ENCODE measurements around the gene ADCY5. TPM values are rescaled to one million over a fixed set of nuclear protein-coding genes. Genes with fewer than 3 reads are reported as not detected.
A peak's percentile ranks its signal among the peaks of the same experiment; 100 is the strongest.

Gene ADCY5
- total RNA-seq, 1 experiment from 2014 or later, result 0.49 TPM

DNA sequence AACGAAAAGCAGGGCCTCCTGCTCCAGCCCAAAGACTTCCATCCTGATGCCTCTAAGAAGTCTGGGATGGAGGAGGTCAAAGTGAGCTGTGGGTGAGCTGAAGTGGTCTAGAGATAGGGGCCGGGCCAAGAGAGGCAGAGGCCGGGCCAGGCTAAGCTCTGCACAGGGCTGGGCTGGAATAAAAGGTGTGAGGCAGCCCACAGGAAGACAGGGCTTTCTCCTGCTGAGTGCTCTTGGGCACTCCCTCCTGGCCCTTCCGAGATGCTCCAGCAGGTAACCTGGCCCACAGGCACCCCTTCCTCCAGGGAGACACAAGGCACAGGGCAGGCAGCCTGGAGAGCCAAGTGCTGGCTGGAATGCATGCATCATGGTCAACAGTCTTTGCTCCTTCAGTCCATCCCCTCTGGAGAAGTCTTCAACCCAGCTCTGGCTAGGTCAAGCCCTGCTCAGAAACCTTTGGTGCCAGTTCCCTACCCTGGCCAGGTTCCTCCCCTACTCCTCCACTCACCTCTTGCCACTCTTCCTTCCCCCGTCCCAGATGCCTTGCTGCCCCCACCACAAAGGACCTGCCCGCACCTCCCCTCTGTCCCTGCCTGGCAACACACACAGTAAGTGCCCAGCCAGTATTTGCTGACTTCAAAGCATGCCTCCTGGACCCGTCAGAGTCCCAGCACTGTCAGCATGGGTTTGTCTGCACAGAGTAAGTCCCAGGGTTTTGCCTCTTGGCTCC lies 153.6 kb downstream of the ADCY5 start:
- no peak overlapping the region for H3K4me2 ChIP-seq (ENCODE audit: low read length)
- no TSS peak for BruUV-seq (replicated peaks)
- ChIA-PET CTCF (no interaction called here), RAD21 (ENCODE audit: low non-redundant PET in 1 of 2, low total read pairs in 2 of 2, uncharacterized antibody in 2 of 2, unreplicated experiment in 2 of 2) (no interaction called here), POLR2A (no interaction called here)
- no peaks in the 10 kb centered on the region for H3K4me1 ChIP-seq (ENCODE audit: control insufficient read depth in 1 of 2, insufficient read depth in 2 of 2, low read length in 2 of 2)
- no peaks in the 10 kb centered on the region for H3K36me3 ChIP-seq (ENCODE audit: control insufficient read depth in 1 of 2, insufficient read depth in 2 of 2, low read length in 2 of 2)
- H3K9me2 ChIP-seq (ENCODE audit: insufficient read depth), result no peaks in the 10 kb centered on the region
- no peak overlapping the region for H2AFZ ChIP-seq (ENCODE audit: low read depth, low read length, poor library complexity, severe bottlenecking)
- H3K9ac ChIP-seq (ENCODE audit: low read length), result no peak overlapping the region
- ATAC-seq (peak; percentile 50), DNase-seq (ENCODE audit: low read depth, low spot score) (no peak)
- H3K9me3 ChIP-seq (ENCODE audit: control insufficient read depth in 1 of 2, insufficient read depth in 1 of 2, low read depth in 1 of 2, low read length in 2 of 2), result no peaks in the 10 kb centered on the region
- H3K27ac ChIP-seq (ENCODE audit: low read depth, low read length), result no peak overlapping the region
- H4K20me1 ChIP-seq (ENCODE audit: insufficient read depth), result no peaks in the 10 kb centered on the region
- peaks cover 17% of the 10 kb centered on the region; the same call in 1 of the 2 replicates for H3K27me3 ChIP-seq (ENCODE audit: insufficient read depth, low read length)
- intact Hi-C loops (cut with micrococcal nuclease), result no loop called here
- no peak overlapping the region for H3K4me3 ChIP-seq (replicated peaks in 1 of 2; ENCODE audit: low read depth in 1 of 2, low read length in 2 of 2)
- TF ChIP-seq SP1 (IDR thresholded peaks at IDR 0.05; ENCODE audit: low read depth) (no peak), JUND (IDR thresholded peaks at IDR 0.05) (no peak), POLR2A (IDR thresholded peaks at IDR 0.05; ENCODE audit: borderline replicate concordance, extremely low read depth, insufficient read depth, insufficient read length) (no peak), YY1 (IDR thresholded peaks at IDR 0.05; ENCODE audit: extremely low read depth, insufficient replicate concordance, low read depth, low read length) (no peak), EZH2phosphoT487 (IDR thresholded peaks at IDR 0.05; ENCODE audit: borderline replicate concordance) (no peak), POLR2AphosphoS5 (IDR thresholded peaks at IDR 0.05; ENCODE audit: low read depth, low read length) (no peak), ZFX (IDR thresholded peaks at IDR 0.05) (no peak), FOSL1 (IDR thresholded peaks at IDR 0.05; ENCODE audit: low read depth) (no peak), SRF (IDR thresholded peaks at IDR 0.05; ENCODE audit: low read depth) (no peak), TCF7L2 (IDR thresholded peaks at IDR 0.05; ENCODE audit: borderline replicate concordance, extremely low read depth, insufficient read depth, insufficient read length) (no peak), CBX3 (IDR thresholded peaks at IDR 0.05; ENCODE audit: low read depth) (no peak), SIN3A (IDR thresholded peaks at IDR 0.05; ENCODE audit: low read depth) (no peak), ATF3 (IDR thresholded peaks at IDR 0.05) (no peak)
- TF ChIP-seq, protein P1, sequence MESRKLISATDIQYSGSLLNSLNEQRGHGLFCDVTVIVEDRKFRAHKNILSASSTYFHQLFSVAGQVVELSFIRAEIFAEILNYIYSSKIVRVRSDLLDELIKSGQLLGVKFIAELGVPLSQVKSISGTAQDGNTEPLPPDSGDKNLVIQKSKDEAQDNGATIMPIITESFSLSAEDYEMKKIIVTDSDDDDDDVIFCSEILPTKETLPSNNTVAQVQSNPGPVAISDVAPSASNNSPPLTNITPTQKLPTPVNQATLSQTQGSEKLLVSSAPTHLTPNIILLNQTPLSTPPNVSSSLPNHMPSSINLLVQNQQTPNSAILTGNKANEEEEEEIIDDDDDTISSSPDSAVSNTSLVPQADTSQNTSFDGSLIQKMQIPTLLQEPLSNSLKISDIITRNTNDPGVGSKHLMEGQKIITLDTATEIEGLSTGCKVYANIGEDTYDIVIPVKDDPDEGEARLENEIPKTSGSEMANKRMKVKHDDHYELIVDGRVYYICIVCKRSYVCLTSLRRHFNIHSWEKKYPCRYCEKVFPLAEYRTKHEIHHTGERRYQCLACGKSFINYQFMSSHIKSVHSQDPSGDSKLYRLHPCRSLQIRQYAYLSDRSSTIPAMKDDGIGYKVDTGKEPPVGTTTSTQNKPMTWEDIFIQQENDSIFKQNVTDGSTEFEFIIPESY (IDR thresholded peaks at IDR 0.05; ENCODE audit: extremely low read depth, insufficient replicate concordance, low read length), result no peak
- no peaks in the 10 kb centered on the region for H3K79me2 ChIP-seq (ENCODE audit: insufficient read depth, low read length)
